Karpas-422 (cell line): ENCODE data around the gene SMIM32. TPM values are rescaled to one million over a fixed set of nuclear protein-coding genes. Genes with fewer than 3 reads are reported as not detected.

Source experiments
- DNase-seq: peaks from one replicate; pipeline ENCODE4 v3.0.0-alpha.2; 2015
- H2AFZ ChIP-seq: fragments of 200-600 bp; sonication (generic); 2 replicates; pipeline ENCODE4 v1.6.1; 2014; ENCODE audit warnings: antibody characterized with exemption, low read length, mixed read lengths
- H3K27ac ChIP-seq: fragments of 200-600 bp; sonication (generic); 2 replicates; pipeline ENCODE4 v1.5.1; 2014; ENCODE audit warnings: mild to moderate bottlenecking, low read length, moderate library complexity
- H3K27me3 ChIP-seq: fragments of 200-600 bp; sonication (generic); 2 replicates; pipeline ENCODE4 v1.6.1; 2014; ENCODE audit warnings: low read length, mixed read lengths
- H3K36me3 ChIP-seq: fragments of 200-600 bp; sonication (generic); 2 replicates; pipeline ENCODE4 v1.6.1; 2014; ENCODE audit warnings: low read length, mixed read lengths; ENCODE audit not compliant: insufficient read depth
- H3K4me1 ChIP-seq: fragments of 200-600 bp; sonication (generic); 2 replicates; pipeline ENCODE4 v1.6.1; 2014; ENCODE audit warnings: mild to moderate bottlenecking, low read length, mixed read lengths
- H3K4me2 ChIP-seq: fragments of 200-600 bp; sonication (generic); 2 replicates; pipeline ENCODE4 v1.6.1; 2014; ENCODE audit warnings: low read length, low read depth, mild to moderate bottlenecking; ENCODE audit not compliant: poor library complexity, severe bottlenecking
- H3K4me3 ChIP-seq: fragments of 200-600 bp; sonication (generic); 2 replicates; pipeline ENCODE4 v1.5.1; 2014; ENCODE audit warnings: mild to moderate bottlenecking, antibody characterized with exemption, low read length, mixed read lengths
- H3K79me2 ChIP-seq: fragments of 200-600 bp; sonication (generic); 2 replicates; pipeline ENCODE4 v1.6.1; 2014; ENCODE audit warnings: mild to moderate bottlenecking, low read length, mixed read lengths
- H3K9ac ChIP-seq: fragments of 200-600 bp; sonication (generic); 2 replicates; pipeline ENCODE4 v1.6.0; 2014; ENCODE audit warnings: low read length
- H3K9me2 ChIP-seq: fragments of 200-600 bp; sonication (generic), shearing (Covaris generic); replicated peaks from 2 replicates; pipeline ENCODE4 v1.6.0; 2014; ENCODE audit warnings: mild to moderate bottlenecking, low read length, moderate library complexity; ENCODE audit not compliant: insufficient read depth
- H3K9me3 ChIP-seq: fragments of 300-700, 200-600 bp; sonication (generic); 2 replicates; pipeline ENCODE4 v1.6.1; 2014; ENCODE audit warnings: low read length, mixed read lengths
- H4K20me1 ChIP-seq: fragments of 200-600 bp; sonication (generic); 2 replicates; pipeline ENCODE4 v1.6.1; 2014; ENCODE audit warnings: mild to moderate bottlenecking, antibody characterized with exemption, low read length, low read depth; ENCODE audit not compliant: insufficient read depth
- total RNA-seq: library from RNA; depleted of rRNA; stranded (reverse); fragments of >200 nt; shearing (Covaris generic); gene quantifications from 2 replicates; pipeline ENCODE4 v1.2.3, GENCODE V29; 2014; ENCODE audit warnings: low replicate concordance

Gene SMIM32
- total RNA-seq, 1 experiment from 2014 or later, result not detected

GRCh38 chr5:136190091-136190720, 2.8 kb downstream of the SMIM32 start:
- no peaks in the 10 kb centered on the region for H3K27me3 ChIP-seq

GRCh38 chr5:136188859-136189258, 4.1 kb downstream of the SMIM32 start:
- Histone ChIP-seq H4K20me1 (no peaks in the 10 kb centered on the region), H3K4me3 (no peak overlapping the region), H3K9ac (no peak overlapping the region), H3K27ac (no peak overlapping the region), H3K27me3 (no peaks in the 10 kb centered on the region), H3K9me3 (no peaks in the 10 kb centered on the region), H2AFZ (no peak overlapping the region), H3K4me1 (no peaks in the 10 kb centered on the region), H3K4me2 (no peak overlapping the region), H3K9me2 (no peaks in the 10 kb centered on the region), H3K79me2 (no peaks in the 10 kb centered on the region), H3K36me3 (peaks cover 6% of the 10 kb centered on the region; the same call in 1 of the 2 replicates)
- no peak for DNase-seq

More at GRCh38 chr5:136190091-136190720, 2.8 kb downstream of the SMIM32 start:
- Histone ChIP-seq H2AFZ (no peak overlapping the region), H3K4me3 (no peak overlapping the region), H3K79me2 (no peaks in the 10 kb centered on the region), H3K27ac (no peak overlapping the region), H3K36me3 (peaks cover 6% of the 10 kb centered on the region; the same call in 1 of the 2 replicates), H4K20me1 (no peaks in the 10 kb centered on the region), H3K4me2 (no peak overlapping the region), H3K9me2 (no peaks in the 10 kb centered on the region), H3K9me3 (no peaks in the 10 kb centered on the region), H3K4me1 (no peaks in the 10 kb centered on the region), H3K9ac (no peak overlapping the region)
- no peak for DNase-seq

DNA sequence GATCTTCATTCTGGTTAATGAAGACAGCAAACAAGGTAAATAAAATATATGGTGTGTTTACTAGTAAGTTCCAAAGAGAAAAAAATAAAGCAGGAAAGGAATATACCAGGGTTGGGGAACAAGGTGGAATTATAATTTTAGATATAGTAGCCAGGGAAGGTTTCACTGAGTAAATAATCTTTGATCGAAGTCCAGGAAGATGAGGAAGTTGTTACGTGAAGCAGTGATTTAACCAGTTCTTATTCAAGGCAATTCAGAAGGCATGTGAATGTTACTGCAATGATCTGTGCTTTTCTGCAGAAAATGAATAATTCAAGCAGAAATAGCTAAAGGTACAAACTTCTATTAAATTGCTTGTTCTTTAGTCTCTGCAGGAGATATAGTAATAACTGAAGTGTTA, 6.2 kb downstream of the SMIM32 start:
- Histone ChIP-seq H3K36me3 (peaks cover 10% of the 10 kb centered on the region; the same call in 1 of the 2 replicates), H3K9ac (no peak overlapping the region)
- DNase-seq, result no peak

DNA sequence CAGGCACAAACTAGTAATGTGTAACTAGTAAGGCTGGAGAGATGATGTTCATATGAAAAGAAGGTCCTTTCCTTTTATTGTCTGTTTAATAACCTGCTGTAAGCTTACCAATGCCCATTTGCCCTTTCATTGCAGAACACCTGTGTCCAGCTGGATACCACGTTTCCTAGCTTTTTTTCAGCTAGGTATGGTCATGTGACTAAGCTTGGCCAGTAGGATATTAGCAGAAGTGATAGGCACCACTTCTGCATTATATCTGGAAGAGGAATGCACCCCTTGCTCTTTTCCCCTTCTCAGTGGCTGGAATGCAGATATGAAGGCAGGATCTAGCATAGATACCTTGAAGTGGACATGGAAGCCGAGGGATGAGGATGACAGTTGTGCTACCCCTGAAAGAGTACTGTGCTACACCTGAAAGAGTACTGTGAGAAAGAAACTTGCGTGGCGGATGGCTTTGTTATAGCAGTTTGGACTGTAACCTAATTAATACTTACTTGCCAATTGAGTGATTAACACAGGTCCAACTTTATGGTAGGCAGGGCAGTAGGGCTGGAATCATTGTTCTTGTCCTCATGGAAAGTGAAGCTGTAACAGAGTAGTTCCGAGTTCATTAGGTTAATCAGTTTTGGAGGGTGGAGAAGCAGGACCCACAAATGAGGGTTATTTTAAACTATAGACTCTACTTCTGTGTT, 6.8 kb downstream of the SMIM32 start:
- Histone ChIP-seq H2AFZ (no peak overlapping the region), H3K4me3 (no peak overlapping the region), H3K27me3 (no peaks in the 10 kb centered on the region), H3K79me2 (no peaks in the 10 kb centered on the region), H3K27ac (no peak overlapping the region), H3K36me3 (peaks cover 14% of the 10 kb centered on the region; the same call in 1 of the 2 replicates), H3K9me3 (no peaks in the 10 kb centered on the region), H4K20me1 (no peaks in the 10 kb centered on the region), H3K9ac (no peak overlapping the region), H3K4me1 (no peaks in the 10 kb centered on the region), H3K4me2 (no peak overlapping the region), H3K9me2 (no peaks in the 10 kb centered on the region)
- DNase-seq, result no peak

More for the DNA sequence above, 6.2 kb downstream of the SMIM32 start:
- no peak overlapping the region for H2AFZ ChIP-seq
- H3K9me2 ChIP-seq, result no peaks in the 10 kb centered on the region
- H3K27ac ChIP-seq, result no peak overlapping the region
- no peaks in the 10 kb centered on the region for H4K20me1 ChIP-seq
- H3K4me2 ChIP-seq, result no peak overlapping the region
- no peaks in the 10 kb centered on the region for H3K79me2 ChIP-seq
- H3K27me3 ChIP-seq, result no peaks in the 10 kb centered on the region
- H3K4me1 ChIP-seq, result no peaks in the 10 kb centered on the region
- no peak overlapping the region for H3K4me3 ChIP-seq
- no peaks in the 10 kb centered on the region for H3K9me3 ChIP-seq

GRCh38 chr5:136182618-136183017, 10.3 kb downstream of the SMIM32 start:
- H3K79me2 ChIP-seq, result peaks cover 6% of the 10 kb centered on the region; the same call in 1 of the 2 replicates
- H4K20me1 ChIP-seq, result no peaks in the 10 kb centered on the region
- H3K27me3 ChIP-seq, result no peaks in the 10 kb centered on the region
- H3K4me2 ChIP-seq, result no peak overlapping the region
- H3K36me3 ChIP-seq, result peaks cover 28% of the 10 kb centered on the region; the same call in 1 of the 2 replicates
- no peaks in the 10 kb centered on the region for H3K9me3 ChIP-seq
- H3K9me2 ChIP-seq, result no peaks in the 10 kb centered on the region
- no peak overlapping the region for H3K27ac ChIP-seq
- peaks cover 14% of the 10 kb centered on the region for H3K4me1 ChIP-seq
- no peak overlapping the region for H2AFZ ChIP-seq
- DNase-seq, result no peak
- H3K4me3 ChIP-seq, result no peak overlapping the region
- H3K9ac ChIP-seq, result no peak overlapping the region

DNA sequence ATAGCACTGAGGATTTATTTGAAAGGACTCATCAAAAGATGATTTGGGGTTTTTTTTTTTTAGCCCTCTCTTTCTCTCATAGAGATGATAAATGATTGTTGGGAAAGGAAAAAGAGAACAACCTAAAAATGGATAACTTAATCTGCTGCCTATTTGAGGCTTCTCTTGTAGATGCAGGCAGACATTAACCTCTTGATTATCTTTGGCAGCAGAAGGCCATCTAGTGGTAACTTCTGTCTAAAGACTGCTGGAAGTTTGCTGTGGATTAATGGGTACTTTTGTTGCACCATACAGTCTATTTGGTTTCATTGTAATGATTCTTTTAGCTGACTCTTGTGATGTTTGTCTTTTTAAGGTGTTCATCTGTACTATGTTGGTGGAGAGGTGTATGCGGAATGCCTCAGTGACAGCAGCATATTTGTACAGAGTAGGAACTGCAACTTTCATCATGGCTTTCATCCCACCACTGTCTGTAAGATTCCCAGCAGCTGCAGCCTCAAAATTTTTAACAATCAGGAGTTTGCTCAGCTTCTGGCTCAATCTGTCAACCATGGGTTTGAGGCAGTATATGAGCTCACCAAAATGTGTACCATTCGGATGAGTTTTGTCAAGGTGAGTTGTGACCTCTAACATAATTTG, 18.8 kb downstream of the SMIM32 start:
- H3K27ac ChIP-seq, result peak overlapping the region; percentile 59
- no peak overlapping the region for H2AFZ ChIP-seq
- no peaks in the 10 kb centered on the region for H3K9me3 ChIP-seq
- no peak overlapping the region for H3K4me2 ChIP-seq
- no peak overlapping the region for H3K9ac ChIP-seq
- peak; percentile 75 for DNase-seq
- peaks cover 16% of the 10 kb centered on the region for H3K4me1 ChIP-seq
- no peak overlapping the region for H3K4me3 ChIP-seq
- H3K27me3 ChIP-seq, result no peaks in the 10 kb centered on the region
- H3K9me2 ChIP-seq, result no peaks in the 10 kb centered on the region
- H3K36me3 ChIP-seq, result peaks cover 36% of the 10 kb centered on the region
- peaks cover 45% of the 10 kb centered on the region for H3K79me2 ChIP-seq
- no peaks in the 10 kb centered on the region for H4K20me1 ChIP-seq

- Histone ChIP-seq H3K9ac (no peak overlapping the region), H3K4me2 (no peak overlapping the region), H2AFZ (no peak overlapping the region), H4K20me1 (no peaks in the 10 kb centered on the region), H3K27ac (no peak overlapping the region), H3K36me3 (peaks cover 31% of the 10 kb centered on the region), H3K4me3 (no peak overlapping the region), H3K4me1 (peaks cover 40% of the 10 kb centered on the region), H3K9me2 (no peaks in the 10 kb centered on the region), H3K79me2 (peaks cover 71% of the 10 kb centered on the region), H3K9me3 (no peaks in the 10 kb centered on the region), H3K27me3 (no peaks in the 10 kb centered on the region)
- DNase-seq, result no peak
Observed at GRCh38 chr5:136169218-136169617, 23.7 kb downstream of the SMIM32 start.

- DNase-seq, result peak; percentile 47
- H3K79me2 ChIP-seq, result peaks cover 84% of the 10 kb centered on the region
Observed at GRCh38 chr5:136166909-136167308, 26.1 kb downstream of the SMIM32 start.

More at GRCh38 chr5:136166909-136167308, 26.1 kb downstream of the SMIM32 start:
- Histone ChIP-seq H3K4me3 (peak overlapping the region; percentile 24; the same call in 1 of the 2 replicates), H3K27ac (peak overlapping the region; percentile 68), H4K20me1 (no peaks in the 10 kb centered on the region), H2AFZ (no peak overlapping the region), H3K9me2 (no peaks in the 10 kb centered on the region), H3K36me3 (peaks cover 27% of the 10 kb centered on the region), H3K9ac (peak overlapping the region; percentile 22), H3K4me2 (peak overlapping the region; percentile 68), H3K4me1 (peaks cover 54% of the 10 kb centered on the region), H3K9me3 (no peaks in the 10 kb centered on the region), H3K27me3 (no peaks in the 10 kb centered on the region)
